Heart left ventricle (tissue), 16 donors: ENCODE measurements around the gene LRRC3. TPM values are rescaled to one million over a fixed set of nuclear protein-coding genes. Genes with fewer than 3 reads are reported as not detected.

Source experiments
- ATAC-seq, 4 donors: fragments of 200-7000 bp; cut with Tn5 transposase; one replicate each; pipeline ENCODE4 v1.9.1; 2020 to 2022; ENCODE audit warnings: moderate library complexity in 4 of 4, mild to moderate bottlenecking in 3 of 4, moderate number of reproducible peaks in 1 of 4
- DNase-seq, 5 donors: peaks; one replicate each; pipeline ENCODE4 v3.0.0-alpha.2; 2020
- H3K27ac ChIP-seq, 12 donors: fragments of 200-600 bp; sonication (generic) in 4 of 12; one replicate each; pipeline versions ENCODE4 v1.5.0 to v1.8.0; 2016 to 2022; ENCODE audit warnings: mild to moderate bottlenecking in 2 of 12
- H3K27me3 ChIP-seq, 9 donors: fragments of 200-600 bp; sonication (generic) in 2 of 9; one replicate each; pipeline versions ENCODE4 v1.5.1 to v1.8.0; 2016 to 2022; ENCODE audit warnings: mild to moderate bottlenecking in 3 of 9
- H3K36me3 ChIP-seq, 9 donors: fragments of 200-600 bp; sonication (generic) in 2 of 9; one replicate each; pipeline versions ENCODE4 v1.5.0 to v1.8.0; 2018 to 2022; ENCODE audit warnings: mild to moderate bottlenecking in 2 of 9
- H3K4me1 ChIP-seq, 12 donors: fragments of 200-600 bp; sonication (generic) in 4 of 12; one replicate each; pipeline versions ENCODE4 v1.5.0 to v1.8.0; 2016 to 2022; ENCODE audit warnings: mild to moderate bottlenecking in 3 of 12
- H3K4me3 ChIP-seq, 12 donors: fragments of 200-600 bp; sonication (generic) in 4 of 12; one replicate each; pipeline versions ENCODE4 v1.5.0 to v1.8.0; 2017 to 2022; ENCODE audit warnings: mild to moderate bottlenecking in 9 of 12, moderate library complexity in 4 of 12
- H3K9me3 ChIP-seq, 12 donors: fragments of 200-600 bp; sonication (generic) in 4 of 12; one replicate each; pipeline versions ENCODE4 v1.5.0 to v1.8.0; 2016 to 2022; ENCODE audit warnings: mild to moderate bottlenecking in 1 of 12
- POLR2A ChIP-seq, 2 donors: fragments of 450-650 bp; IDR thresholded peaks; one replicate each; pipeline ENCODE4 v1.6.1; 2017; ENCODE audit warnings: antibody characterized with exemption in 2 of 2, mild to moderate bottlenecking in 2 of 2, moderate library complexity in 2 of 2
- WGBS, 4 donors: extraction: QIAGEN DNeasy Blood & Tissue Kit in 2 of 4; methylation state at CpG; one replicate each; pipeline versions ENCODE4 v1.1.5 to v1.1.7; 2013 to 2018; 5-methylcytosine and 5-hydroxymethylcytosine counted together
- intact Hi-C, 10 donors: fragments of 100-400 bp; cut with DNase I; formaldehyde crosslinking; loops; one replicate each; pipeline versions ENCODE4 v1.11.1 to v1.14.2; 2022
- polyA plus RNA-seq, 2 donors: library from polyadenylated mRNA; stranded (reverse); fragments of 200-250 nt; gene quantifications; one replicate each; pipeline ENCODE4 v1.2.3, GENCODE V29; 2013
- total RNA-seq, 9 donors: library from RNA; depleted of rRNA in 2 of 9; stranded (reverse); fragments of >200 nt in 2 of 9; fragmentation: NEBNext Ultra II Directional in 3 of 9; extraction: Animal tissue kit (Norgen Biotek cat#: 25700) in 3 of 9; gene quantifications; one replicate each; pipeline versions ENCODE4 v1.1.0 to v1.2.4, GENCODE V29; 2016 to 2023
- TF ChIP-seq, protein P1 (sequence below), 12 donors: fragments of 200-600 bp; sonication (generic) in 4 of 12; IDR thresholded peaks; one replicate each; pipeline versions ENCODE4 v1.5.0 to v1.8.0; 2018 to 2022; ENCODE audit warnings: antibody characterized with exemption in 12 of 12, mild to moderate bottlenecking in 5 of 12
- donor health status: ischemic (EF 13 %, LVEDD 7.1; RV severe dilation, severe dysfunction).
- donor health status: healthy with polysubstance abuse.
- donor health status: DM: no; HTN: yes; CAD: no.
- donor health status: DM: no; HTN: no; CAD: no.
- donor health status: ischemic (EF 25% LVEDD 6.9; RV normal size, moderate dysfunction).
- donor health status: ischemic (EF 25% LVEDD 5.7; RV mildly dilated, moderate dysfunction).
- donor health status: healthy.
- donor health status: DM: yes; HTN: yes; CAD: no.
- donor health status: ischemic (EF 35%, LVEDD 5.7; RV mildly dilated, moderate dysfunction).
- donor health status: nonischemic (EF 11% LVEDD 7.7; RV severe dilation, severe dysfunction).
- donor health status: DM: yes; HTN: yes; CAD: no.
- donor health status: PGD.
- donor health status: ischemic (EF 29% LVEDD 5.4; RV normal size, mild dysfunction).
- donor health status: nonischemic (EF 23%, LVEDD 6.1; RV moderate dilation, normal function).

LRRC3 gene
- total and polyA plus RNA-seq, 11 donors, result 1.4 to 5.8 (median 2.3) TPM

DNA sequence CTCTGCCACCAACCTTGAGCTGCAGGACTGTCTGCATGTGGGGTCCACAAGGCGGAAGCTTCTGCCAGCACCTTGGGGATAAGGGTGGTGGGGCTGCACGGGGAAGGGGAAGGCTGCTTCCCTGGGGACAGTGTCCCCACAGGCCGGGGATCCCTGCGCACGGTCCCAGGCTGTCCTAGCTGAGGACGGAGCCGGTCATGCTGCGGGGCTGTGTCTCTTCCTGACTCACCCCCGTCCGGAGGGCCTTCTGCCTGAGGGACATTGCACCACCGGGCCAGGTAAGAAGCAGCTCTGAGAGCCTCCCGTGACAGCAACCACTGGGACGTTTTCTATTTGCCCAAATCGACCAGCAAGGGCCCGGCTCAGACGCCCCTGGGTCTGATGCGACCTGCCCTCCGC lies 54.8 kb downstream of the LRRC3 start:
- TF ChIP-seq, protein P1, sequence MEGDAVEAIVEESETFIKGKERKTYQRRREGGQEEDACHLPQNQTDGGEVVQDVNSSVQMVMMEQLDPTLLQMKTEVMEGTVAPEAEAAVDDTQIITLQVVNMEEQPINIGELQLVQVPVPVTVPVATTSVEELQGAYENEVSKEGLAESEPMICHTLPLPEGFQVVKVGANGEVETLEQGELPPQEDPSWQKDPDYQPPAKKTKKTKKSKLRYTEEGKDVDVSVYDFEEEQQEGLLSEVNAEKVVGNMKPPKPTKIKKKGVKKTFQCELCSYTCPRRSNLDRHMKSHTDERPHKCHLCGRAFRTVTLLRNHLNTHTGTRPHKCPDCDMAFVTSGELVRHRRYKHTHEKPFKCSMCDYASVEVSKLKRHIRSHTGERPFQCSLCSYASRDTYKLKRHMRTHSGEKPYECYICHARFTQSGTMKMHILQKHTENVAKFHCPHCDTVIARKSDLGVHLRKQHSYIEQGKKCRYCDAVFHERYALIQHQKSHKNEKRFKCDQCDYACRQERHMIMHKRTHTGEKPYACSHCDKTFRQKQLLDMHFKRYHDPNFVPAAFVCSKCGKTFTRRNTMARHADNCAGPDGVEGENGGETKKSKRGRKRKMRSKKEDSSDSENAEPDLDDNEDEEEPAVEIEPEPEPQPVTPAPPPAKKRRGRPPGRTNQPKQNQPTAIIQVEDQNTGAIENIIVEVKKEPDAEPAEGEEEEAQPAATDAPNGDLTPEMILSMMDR (IDR thresholded peaks at IDR 0.05), result no peak
- no peak for TF ChIP-seq POLR2A (IDR thresholded peaks at IDR 0.05)
- H3K36me3 ChIP-seq, result no peaks in the 10 kb centered on the region
- ATAC-seq (peak in 2 of 4 donors; percentile 3 to 5), DNase-seq (peak in 3 of 5 donors; percentile 19 to 57 (median 20))
- 55 to 62% (median 57%) methylated on average over 8 to 18 of the region's 18 CpGs for WGBS, 4 donors
- H3K27me3 ChIP-seq, result peaks cover 0 to 27% (median 0%) of the 10 kb centered on the region in 9 donors
- H3K9me3 ChIP-seq, result no peaks in the 10 kb centered on the region
- intact Hi-C loops, result loop anchor here in 9 of 10 donors (1.0 to 10.0 kb wide), 9 partner anchors 225 to 422 kb away; no protein-coding TSS in a partner anchor
- H3K4me3 ChIP-seq, result no peak overlapping the region
- no peak overlapping the region for H3K27ac ChIP-seq
- H3K4me1 ChIP-seq, result peaks cover 0 to 14% (median 0%) of the 10 kb centered on the region in 12 donors

DNA sequence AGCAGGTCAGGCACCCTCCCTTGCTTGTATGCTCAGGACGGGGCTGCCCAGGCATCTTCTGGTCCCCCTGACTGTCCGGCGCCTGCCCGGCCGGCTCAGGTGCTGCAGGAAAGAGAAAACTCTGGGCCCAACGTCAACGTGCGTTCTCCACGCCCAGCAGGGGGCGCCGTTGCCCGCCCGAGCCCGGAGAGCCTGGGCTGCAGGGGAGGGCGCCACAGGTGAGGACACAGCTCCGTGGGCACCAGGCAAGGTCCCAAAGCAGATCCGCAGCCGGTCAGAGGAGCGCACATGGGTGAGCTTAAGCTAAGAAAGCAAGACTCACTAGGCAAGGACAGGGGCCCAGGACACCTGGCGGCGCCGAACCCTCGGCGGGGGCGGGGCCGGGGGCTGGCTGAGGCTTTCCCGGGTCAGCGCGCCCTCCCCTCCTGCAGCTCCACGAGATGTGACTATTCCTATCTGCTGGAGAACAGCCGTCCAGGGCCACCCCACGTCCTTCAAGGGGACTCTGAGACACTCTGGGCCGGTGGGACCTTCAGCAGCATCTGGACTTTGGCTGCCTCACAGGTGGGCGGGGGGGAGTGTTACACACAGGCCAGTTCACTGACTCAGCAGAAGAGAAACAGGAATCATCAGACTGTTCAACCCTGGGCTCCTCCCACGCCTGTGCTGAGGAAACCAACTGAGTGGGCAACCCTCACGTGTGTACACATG lies 55.4 kb downstream of the LRRC3 start:
- Histone ChIP-seq H3K27ac (no peak overlapping the region), H3K27me3 (peaks cover 0 to 27% (median 0%) of the 10 kb centered on the region in 9 donors), H3K4me3 (peak overlapping the region in 1 of 12 donors; percentile 25), H3K9me3 (no peaks in the 10 kb centered on the region), H3K36me3 (no peaks in the 10 kb centered on the region), H3K4me1 (peaks cover 0 to 14% (median 0%) of the 10 kb centered on the region in 12 donors)
- TF ChIP-seq, protein P1 (IDR thresholded peaks at IDR 0.05), result peak; percentile 59 to 79 (median 71)
- no peak for TF ChIP-seq POLR2A (IDR thresholded peaks at IDR 0.05)
- intact Hi-C loops, result loop anchor here in 9 of 10 donors (1.0 to 10.0 kb wide), 9 partner anchors 224 to 422 kb away; no protein-coding TSS in a partner anchor
- ATAC-seq, result peak in 3 of 4 donors; percentile 37 to 70 (median 62)
- 11 to 41% (median 15%) methylated on average over 12 to 36 of the region's 36 CpGs for WGBS, 4 donors
- peak; percentile 30 to 80 (median 47) for DNase-seq

DNA sequence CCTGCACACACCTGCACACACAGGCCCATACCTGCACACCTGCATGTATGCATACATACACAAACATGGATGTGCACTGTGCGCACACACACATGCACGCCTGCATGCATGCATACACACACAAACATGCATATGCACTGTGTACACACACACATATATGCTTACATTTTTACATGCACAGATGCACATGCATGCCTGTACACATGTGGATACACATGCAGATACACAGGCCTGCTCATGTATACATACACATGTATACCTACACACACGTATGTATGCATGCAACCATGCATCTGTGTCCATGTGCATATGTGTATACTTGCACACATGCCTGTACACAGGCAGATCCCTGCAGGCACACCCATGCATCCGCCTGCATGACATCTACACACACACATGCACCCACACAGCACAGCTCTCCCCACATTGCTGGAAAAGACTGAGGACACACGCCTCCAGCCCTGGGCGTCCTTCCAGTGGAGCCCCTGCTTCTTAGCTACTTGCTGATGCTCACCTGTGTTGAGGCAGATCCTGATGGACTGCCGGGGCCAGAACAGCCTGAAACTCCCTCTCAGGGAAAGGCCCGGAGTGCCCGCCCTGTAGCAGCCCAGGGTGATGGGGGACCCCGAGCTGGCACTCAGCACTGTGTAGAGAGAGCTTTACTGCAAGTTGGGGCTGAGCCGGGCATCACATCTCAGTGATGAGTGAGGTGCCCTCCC lies 56.1 kb downstream of the LRRC3 start:
- no peak overlapping the region for H3K4me3 ChIP-seq
- intact Hi-C loops, result loop anchor here in 9 of 10 donors (2.0 to 10.0 kb wide), 8 partner anchors 223 to 421 kb away; no protein-coding TSS in a partner anchor
- no peak overlapping the region for H3K27ac ChIP-seq
- TF ChIP-seq POLR2A (IDR thresholded peaks at IDR 0.05), result no peak
- TF ChIP-seq, protein P1 (IDR thresholded peaks at IDR 0.05), result no peak
- WGBS, 4 donors, result 83 to 89% (median 85%) methylated on average over 6 to 11 of the region's 11 CpGs
- no peaks in the 10 kb centered on the region for H3K36me3 ChIP-seq
- H3K4me1 ChIP-seq, result peaks cover 0 to 14% (median 0%) of the 10 kb centered on the region in 12 donors
- peaks cover 0 to 27% (median 0%) of the 10 kb centered on the region in 9 donors for H3K27me3 ChIP-seq
- H3K9me3 ChIP-seq, result no peaks in the 10 kb centered on the region
- ATAC-seq (no peak), DNase-seq (peak in 2 of 5 donors; percentile 10)

Other genes with a start within 250 kb of the LRRC3 start
- gene ICOSLG, start 214.6 kb upstream of the LRRC3 start, total RNA-seq, result 1 to 10 TPM in 8 of 9 donors, under 1 TPM in 1; 0.78 to 5.5 (median 1.5) TPM
- gene ICOSLG, start 214.6 kb upstream of the LRRC3 start, polyA plus RNA-seq, result 1 to 10 TPM in 1 of 2 donors, under 1 TPM in 1; 0.80 to 2.6 TPM
- gene DNMT3L, start 193.6 kb upstream of the LRRC3 start, total RNA-seq, result not detected
- not detected for gene DNMT3L, start 193.6 kb upstream of the LRRC3 start, polyA plus RNA-seq
- gene AIRE, start 169.6 kb upstream of the LRRC3 start, total RNA-seq, result under 1 TPM in 2 of 9 donors, not detected in 7; 0.16 to 0.21 TPM
- gene AIRE, start 169.6 kb upstream of the LRRC3 start, polyA plus RNA-seq, result under 1 TPM in 1 of 2 donors, not detected in 1; 0.03 TPM
- gene PFKL, start 155.5 kb upstream of the LRRC3 start, total RNA-seq, result 10 to 100 TPM; 36.9 to 85.1 (median 46.1) TPM
- 10 to 100 TPM; 34.0 to 61.6 TPM for gene PFKL, start 155.5 kb upstream of the LRRC3 start, polyA plus RNA-seq
- gene CFAP410, start 116.1 kb upstream of the LRRC3 start, total RNA-seq, result 10 to 100 TPM; 10.4 to 31.6 (median 15.3) TPM
- 10 to 100 TPM; 18.6 to 20.3 TPM for gene CFAP410, start 116.1 kb upstream of the LRRC3 start, polyA plus RNA-seq
- 10 to 100 TPM in 1 of 9 donors, 1 to 10 TPM in 4, under 1 TPM in 4; 0.66 to 20.5 (median 1.2) TPM for gene TRPM2, start 101.9 kb upstream of the LRRC3 start, total RNA-seq
- gene TRPM2, start 101.9 kb upstream of the LRRC3 start, polyA plus RNA-seq, result 1 to 10 TPM in 1 of 2 donors, under 1 TPM in 1; 0.91 to 1.2 TPM
- not detected for gene KRTAP10-1, start 84.7 kb downstream of the LRRC3 start, total RNA-seq
- not detected for gene KRTAP10-1, start 84.7 kb downstream of the LRRC3 start, polyA plus RNA-seq
- not detected for gene KRTAP10-2, start 96.0 kb downstream of the LRRC3 start, total RNA-seq
- gene KRTAP10-2, start 96.0 kb downstream of the LRRC3 start, polyA plus RNA-seq, result not detected
- not detected for gene KRTAP10-3, start 103.3 kb downstream of the LRRC3 start, total RNA-seq
- not detected for gene KRTAP10-3, start 103.3 kb downstream of the LRRC3 start, polyA plus RNA-seq
- gene KRTAP10-4, start 118.2 kb downstream of the LRRC3 start, total RNA-seq, result not detected
- not detected for gene KRTAP10-4, start 118.2 kb downstream of the LRRC3 start, polyA plus RNA-seq
- gene KRTAP10-5, start 125.1 kb downstream of the LRRC3 start, total RNA-seq, result not detected
- not detected for gene KRTAP10-5, start 125.1 kb downstream of the LRRC3 start, polyA plus RNA-seq
- not detected for gene KRTAP10-6, start 137.0 kb downstream of the LRRC3 start, total RNA-seq
- not detected for gene KRTAP10-6, start 137.0 kb downstream of the LRRC3 start, polyA plus RNA-seq
- gene KRTAP10-7, start 145.1 kb downstream of the LRRC3 start, total RNA-seq, result not detected
- not detected for gene KRTAP10-7, start 145.1 kb downstream of the LRRC3 start, polyA plus RNA-seq
- gene KRTAP10-8, start 156.6 kb downstream of the LRRC3 start, total RNA-seq, result not detected
- gene KRTAP10-8, start 156.6 kb downstream of the LRRC3 start, polyA plus RNA-seq, result not detected
- not detected for gene KRTAP10-9, start 171.6 kb downstream of the LRRC3 start, total RNA-seq
- not detected for gene KRTAP10-9, start 171.6 kb downstream of the LRRC3 start, polyA plus RNA-seq
- gene KRTAP10-10, start 181.8 kb downstream of the LRRC3 start, total RNA-seq, result not detected
- gene KRTAP10-10, start 181.8 kb downstream of the LRRC3 start, polyA plus RNA-seq, result not detected
- not detected for gene KRTAP10-11, start 190.9 kb downstream of the LRRC3 start, total RNA-seq
- gene KRTAP10-11, start 190.9 kb downstream of the LRRC3 start, polyA plus RNA-seq, result not detected
- gene KRTAP12-4, start 199.1 kb downstream of the LRRC3 start, total RNA-seq, result not detected
- gene KRTAP12-4, start 199.1 kb downstream of the LRRC3 start, polyA plus RNA-seq, result not detected
- not detected for gene KRTAP12-3, start 202.4 kb downstream of the LRRC3 start, total RNA-seq
- gene KRTAP12-3, start 202.4 kb downstream of the LRRC3 start, polyA plus RNA-seq, result not detected
- gene KRTAP12-2, start 211.4 kb downstream of the LRRC3 start, total RNA-seq, result not detected
- gene KRTAP12-2, start 211.4 kb downstream of the LRRC3 start, polyA plus RNA-seq, result not detected
- not detected for gene KRTAP12-1, start 226.7 kb downstream of the LRRC3 start, total RNA-seq
- gene KRTAP12-1, start 226.7 kb downstream of the LRRC3 start, polyA plus RNA-seq, result not detected
- gene KRTAP10-12, start 241.7 kb downstream of the LRRC3 start, total RNA-seq, result not detected
- not detected for gene KRTAP10-12, start 241.7 kb downstream of the LRRC3 start, polyA plus RNA-seq